Common myeloid progenitor, CD34-positive (primary cell): ENCODE measurements around the gene ANO2.

Experiments
- CTCF ChIA-PET: fragments of 350-600 bp; sonication (Branson Sonifier 250); formaldehyde crosslinking; loops from one replicate; lab custom pipeline; 2021; ENCODE audit warnings: antibody characterized with exemption; lab: Charles Lee
- POLR2A ChIA-PET: fragments of 350-600 bp; sonication (Branson Sonifier 250); formaldehyde crosslinking; loops from one replicate; lab custom pipeline; 2021; ENCODE audit warnings: antibody characterized with exemption; lab: Charles Lee
- DNase-seq, 3 donors: peaks; one replicate each; pipeline versions ENCODE4 v3.0.0 to v3.0.0-alpha.2; 2013
- H3K27ac ChIP-seq, 2 experiments: 1 replicate in 1 of 2; 2 replicates in 1 of 2; pipeline ENCODE4 v1.7.0; 2013; ENCODE audit warnings: inconsistent platforms in 2 of 2, low read length in 2 of 2, mild to moderate bottlenecking in 2 of 2, low read depth in 1 of 2, moderate library complexity in 1 of 2; ENCODE audit not compliant: severe bottlenecking in 2 of 2, insufficient read depth in 1 of 2, poor library complexity in 1 of 2
- H3K27me3 ChIP-seq, 5 experiments: replicated peaks in 2 of 5; 1 replicate in 3 of 5; 2 replicates in 2 of 5; pipeline versions ENCODE4 v1.6.1 to v1.7.0; 2013; ENCODE audit warnings: low read length in 4 of 5, mild to moderate bottlenecking in 2 of 5, moderate library complexity in 2 of 5, inconsistent platforms in 1 of 5; ENCODE audit not compliant: insufficient read depth in 5 of 5, control insufficient read depth in 4 of 5
- H3K36me3 ChIP-seq, 4 experiments: 1 replicate in 2 of 4; 2 replicates in 2 of 4; pipeline versions ENCODE4 v1.6.1 to v1.7.0; 2013; ENCODE audit warnings: low read length in 3 of 4, control low read depth in 1 of 4, mild to moderate bottlenecking in 1 of 4; ENCODE audit not compliant: control insufficient read depth in 4 of 4, insufficient read depth in 4 of 4
- H3K4me1 ChIP-seq, 4 experiments: 1 replicate in 3 of 4; 2 replicates in 1 of 4; pipeline versions ENCODE4 v1.6.1 to v1.7.1; 2013; ENCODE audit warnings: low read length in 3 of 4, mild to moderate bottlenecking in 3 of 4, control low read depth in 1 of 4, inconsistent platforms in 1 of 4, moderate library complexity in 1 of 4; ENCODE audit not compliant: control insufficient read depth in 4 of 4, insufficient read depth in 4 of 4; ENCODE audit errors: control extremely low read depth in 1 of 4
- H3K4me3 ChIP-seq, 7 experiments: 1 replicate in 4 of 7; 2 replicates in 3 of 7; pipeline versions ENCODE4 v1.5.1 to v1.7.0; 2013; ENCODE audit warnings: mild to moderate bottlenecking in 7 of 7, low read length in 6 of 7, moderate library complexity in 6 of 7, inconsistent platforms in 2 of 7, low read depth in 2 of 7, control low read depth in 1 of 7; ENCODE audit not compliant: insufficient read depth in 4 of 7, control insufficient read depth in 1 of 7; ENCODE audit errors: extremely low read depth in 1 of 7
- H3K9me3 ChIP-seq, 5 experiments: 1 replicate in 4 of 5; 2 replicates in 1 of 5; pipeline versions ENCODE4 v1.6.1 to v1.7.1; 2013; ENCODE audit warnings: low read length in 4 of 5, mild to moderate bottlenecking in 2 of 5, inconsistent platforms in 1 of 5, low read depth in 1 of 5, moderate library complexity in 1 of 5; ENCODE audit not compliant: control insufficient read depth in 4 of 5, insufficient read depth in 2 of 5; ENCODE audit errors: control extremely low read depth in 1 of 5
- WGBS: methylation state at CpG from one replicate; pipeline ENCODE4 v1.1.5; 2013; ENCODE audit not compliant: insufficient coverage; 5-methylcytosine and 5-hydroxymethylcytosine counted together

ANO2 gene

GRCh38 chr12:5778821-5779220 is 166.2 kb downstream of the ANO2 start:
- H3K9me3 ChIP-seq = no peaks in the 10 kb centered on the region
- POLR2A ChIA-PET = no interaction called here
- H3K4me1 ChIP-seq = no peaks in the 10 kb centered on the region
- no peak overlapping the region for H3K4me3 ChIP-seq
- peaks cover 0 to 2% (median 0%) of the 10 kb centered on the region in 5 experiments for H3K27me3 ChIP-seq
- H3K36me3 ChIP-seq = no peaks in the 10 kb centered on the region
- no peak for DNase-seq
- H3K27ac ChIP-seq = no peak overlapping the region
- CTCF ChIA-PET = no interaction called here

DNA sequence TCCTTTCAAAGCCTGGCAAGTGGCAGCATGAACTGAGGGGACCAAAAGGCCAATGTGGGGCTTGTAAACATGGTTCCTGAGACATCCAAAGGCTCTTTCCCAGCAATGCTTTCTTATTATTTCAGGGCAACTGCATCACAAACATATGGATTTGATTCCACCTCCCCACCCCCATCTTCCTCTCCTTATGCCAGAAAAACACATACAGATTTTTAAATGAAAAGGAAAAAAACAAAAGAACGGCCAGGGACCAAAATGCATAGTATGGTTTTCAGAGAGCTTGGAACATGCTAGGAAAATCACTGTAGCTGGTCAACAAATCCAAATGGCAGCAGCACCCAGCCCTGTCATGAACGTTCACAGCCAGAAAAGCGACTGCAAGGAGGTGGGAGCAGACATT is 167.6 kb downstream of the ANO2 start:
- ChIA-PET CTCF (interaction anchor here (1.5 to 3.1 kb wide), 2 partner anchors 16 to 32 kb away, joined by 3 to 9 read pairs; no protein-coding TSS in a partner anchor), POLR2A (no interaction called here)
- Histone ChIP-seq H3K27ac (no peak overlapping the region), H3K4me1 (peaks cover 0 to 7% (median 2%) of the 10 kb centered on the region in 4 experiments), H3K36me3 (no peaks in the 10 kb centered on the region), H3K9me3 (no peaks in the 10 kb centered on the region), H3K4me3 (no peak overlapping the region), H3K27me3 (peaks cover 0 to 2% (median 0%) of the 10 kb centered on the region in 5 experiments)
- 91% methylated on average over 3 of the region's 3 CpGs for WGBS
- no peak for DNase-seq

DNA sequence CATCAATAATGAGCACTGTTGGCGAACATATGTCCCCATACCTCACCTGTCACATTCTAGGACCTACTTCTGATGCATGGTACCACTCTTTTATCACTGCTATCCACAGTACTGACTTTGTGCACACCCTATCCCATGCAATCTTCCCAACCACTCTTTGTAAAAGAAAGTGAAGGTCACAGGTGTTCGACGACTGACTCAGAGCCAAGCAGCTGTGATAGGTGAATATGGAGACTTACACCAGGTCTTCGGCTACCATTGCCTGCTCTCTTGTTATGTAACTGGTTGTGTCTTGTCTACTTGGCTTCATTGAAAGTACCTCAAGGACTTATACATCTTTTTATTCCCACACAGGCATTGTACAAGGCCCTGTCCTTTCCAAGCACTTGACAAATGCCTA is 169.0 kb downstream of the ANO2 start:
- ChIA-PET POLR2A (no interaction called here), CTCF (interaction anchor here (0.8 to 3.1 kb wide), 2 partner anchors 15 to 31 kb away, joined by 3 to 9 read pairs; no protein-coding TSS in a partner anchor)

GRCh38 chr12:5773550-5773949 is 171.5 kb downstream of the ANO2 start:
- WGBS = 88% methylated on average over 2 of the region's 3 CpGs
- POLR2A ChIA-PET = no interaction called here
- CTCF ChIA-PET = no interaction called here
- no peak overlapping the region for H3K4me3 ChIP-seq
- no peaks in the 10 kb centered on the region for H3K36me3 ChIP-seq
- H3K4me1 ChIP-seq = peaks cover 0 to 7% (median 2%) of the 10 kb centered on the region in 4 experiments
- peaks cover 0 to 2% (median 0%) of the 10 kb centered on the region in 5 experiments for H3K27me3 ChIP-seq
- no peak overlapping the region for H3K27ac ChIP-seq
- no peak for DNase-seq
- H3K9me3 ChIP-seq = no peaks in the 10 kb centered on the region

More for the DNA sequence above, 169.0 kb downstream of the ANO2 start:
- DNase-seq = no peak
- no peaks in the 10 kb centered on the region for H3K36me3 ChIP-seq
- no peaks in the 10 kb centered on the region for H3K9me3 ChIP-seq
- WGBS = 89% methylated on average over 1 of the region's 4 CpGs
- no peak overlapping the region for H3K4me3 ChIP-seq
- peaks cover 0 to 7% (median 2%) of the 10 kb centered on the region in 4 experiments for H3K4me1 ChIP-seq
- no peak overlapping the region for H3K27ac ChIP-seq
- H3K27me3 ChIP-seq = peaks cover 0 to 2% (median 0%) of the 10 kb centered on the region in 5 experiments

DNA sequence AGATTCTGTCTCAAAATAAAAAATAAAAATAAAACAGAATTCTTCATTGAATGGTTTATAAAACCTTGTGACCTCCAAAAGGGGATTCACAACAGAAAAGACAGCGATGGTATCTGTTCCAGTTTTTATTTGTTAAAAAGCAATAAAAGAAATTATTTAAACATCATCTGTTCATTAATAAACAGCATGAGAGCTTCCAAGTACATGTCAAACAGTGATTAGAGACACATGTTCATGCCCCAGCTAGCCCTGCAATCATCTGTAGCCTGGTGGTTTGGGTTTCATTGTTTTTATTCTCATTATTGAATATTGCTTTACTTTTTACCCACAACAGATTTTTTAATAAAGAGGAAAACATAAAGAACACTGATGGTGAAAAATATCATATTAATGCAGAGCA is 173.3 kb downstream of the ANO2 start:
- peaks cover 0 to 2% (median 0%) of the 10 kb centered on the region in 5 experiments for H3K27me3 ChIP-seq
- H3K9me3 ChIP-seq = no peaks in the 10 kb centered on the region
- H3K4me3 ChIP-seq = no peak overlapping the region
- ChIA-PET CTCF (no interaction called here), POLR2A (no interaction called here)
- no peak for DNase-seq
- H3K4me1 ChIP-seq = peaks cover 0 to 7% (median 2%) of the 10 kb centered on the region in 4 experiments
- no CpG with 5 or more reads among the region's 1 CpG for WGBS
- H3K36me3 ChIP-seq = no peaks in the 10 kb centered on the region
- no peak overlapping the region for H3K27ac ChIP-seq

GRCh38 chr12:5770727-5771126 is 174.3 kb downstream of the ANO2 start:
- WGBS = 100% methylated on average over 1 of the region's 1 CpG
- CTCF ChIA-PET = no interaction called here

GRCh38 chr12:5768581-5769196 is 176.4 kb downstream of the ANO2 start:
- Histone ChIP-seq H3K9me3 (no peaks in the 10 kb centered on the region), H3K27ac (no peak overlapping the region), H3K4me1 (peaks cover 0 to 7% (median 2%) of the 10 kb centered on the region in 4 experiments), H3K4me3 (no peak overlapping the region), H3K36me3 (no peaks in the 10 kb centered on the region), H3K27me3 (no peaks in the 10 kb centered on the region)
- CTCF ChIA-PET = interaction anchor here (1.6 kb wide), 1 partner anchor 28 kb away, joined by 4 read pairs; no protein-coding TSS in a partner anchor
- no peak for DNase-seq
- 98% methylated on average over 7 of the region's 8 CpGs for WGBS
- POLR2A ChIA-PET = no interaction called here

More at GRCh38 chr12:5770727-5771126, 174.3 kb downstream of the ANO2 start:
- Histone ChIP-seq H3K4me1 (peaks cover 0 to 7% (median 2%) of the 10 kb centered on the region in 4 experiments), H3K27me3 (peaks cover 0 to 2% (median 0%) of the 10 kb centered on the region in 5 experiments), H3K36me3 (no peaks in the 10 kb centered on the region), H3K4me3 (no peak overlapping the region), H3K27ac (no peak overlapping the region), H3K9me3 (no peaks in the 10 kb centered on the region)
- DNase-seq = no peak
- POLR2A ChIA-PET = interaction anchor here (0.7 kb wide), 1 partner anchor 15 kb away, joined by 3 read pairs; no protein-coding TSS in a partner anchor
